ENCODE measurements around the gene PAX9.

DNA sequence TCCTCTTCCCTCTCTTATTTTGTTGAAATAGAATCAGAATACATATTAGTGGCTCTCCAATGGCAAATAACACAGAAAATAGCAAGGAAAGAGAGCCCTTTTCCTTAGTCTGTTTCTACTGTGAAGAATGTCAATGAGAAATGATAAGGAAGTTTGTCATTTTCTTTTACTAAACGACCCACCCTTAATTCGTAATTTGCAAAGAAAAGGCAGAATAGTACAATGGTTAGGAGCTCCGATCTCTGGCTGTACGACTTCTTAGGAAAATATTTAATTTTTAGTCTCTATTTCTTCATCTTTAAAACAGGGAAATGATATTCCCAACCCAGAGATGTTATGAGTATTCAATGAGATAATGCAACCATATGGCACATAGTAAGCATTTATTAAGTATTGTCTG is 6.0 kb downstream of the PAX9 start:
- TF ChIP-seq POLR2AphosphoS5 (IDR thresholded peaks at IDR 0.05; ENCODE audit: low read depth, low read length) (no peak), TAF1 (IDR thresholded peaks at IDR 0.05; ENCODE audit: borderline replicate concordance, insufficient read depth, low read length) (no peak)
- TF ChIP-seq, protein P1, sequence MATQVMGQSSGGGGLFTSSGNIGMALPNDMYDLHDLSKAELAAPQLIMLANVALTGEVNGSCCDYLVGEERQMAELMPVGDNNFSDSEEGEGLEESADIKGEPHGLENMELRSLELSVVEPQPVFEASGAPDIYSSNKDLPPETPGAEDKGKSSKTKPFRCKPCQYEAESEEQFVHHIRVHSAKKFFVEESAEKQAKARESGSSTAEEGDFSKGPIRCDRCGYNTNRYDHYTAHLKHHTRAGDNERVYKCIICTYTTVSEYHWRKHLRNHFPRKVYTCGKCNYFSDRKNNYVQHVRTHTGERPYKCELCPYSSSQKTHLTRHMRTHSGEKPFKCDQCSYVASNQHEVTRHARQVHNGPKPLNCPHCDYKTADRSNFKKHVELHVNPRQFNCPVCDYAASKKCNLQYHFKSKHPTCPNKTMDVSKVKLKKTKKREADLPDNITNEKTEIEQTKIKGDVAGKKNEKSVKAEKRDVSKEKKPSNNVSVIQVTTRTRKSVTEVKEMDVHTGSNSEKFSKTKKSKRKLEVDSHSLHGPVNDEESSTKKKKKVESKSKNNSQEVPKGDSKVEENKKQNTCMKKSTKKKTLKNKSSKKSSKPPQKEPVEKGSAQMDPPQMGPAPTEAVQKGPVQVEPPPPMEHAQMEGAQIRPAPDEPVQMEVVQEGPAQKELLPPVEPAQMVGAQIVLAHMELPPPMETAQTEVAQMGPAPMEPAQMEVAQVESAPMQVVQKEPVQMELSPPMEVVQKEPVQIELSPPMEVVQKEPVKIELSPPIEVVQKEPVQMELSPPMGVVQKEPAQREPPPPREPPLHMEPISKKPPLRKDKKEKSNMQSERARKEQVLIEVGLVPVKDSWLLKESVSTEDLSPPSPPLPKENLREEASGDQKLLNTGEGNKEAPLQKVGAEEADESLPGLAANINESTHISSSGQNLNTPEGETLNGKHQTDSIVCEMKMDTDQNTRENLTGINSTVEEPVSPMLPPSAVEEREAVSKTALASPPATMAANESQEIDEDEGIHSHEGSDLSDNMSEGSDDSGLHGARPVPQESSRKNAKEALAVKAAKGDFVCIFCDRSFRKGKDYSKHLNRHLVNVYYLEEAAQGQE (IDR thresholded peaks at IDR 0.05; ENCODE audit: insufficient read depth in 1 of 2, low read depth in 2 of 2, low read length in 2 of 2), result no peak
